WTC11 (cell line): Measurements from ENCODE around the gene POLR2A. TPM values are rescaled to one million over a fixed set of nuclear protein-coding genes. Genes with fewer than 3 reads are reported as not detected.

Experiments used
- ATAC-seq: fragments of 200-7000 bp; cut with Tn5 transposase; 2 replicates; pipeline ENCODE4 v1.10.0; 2021; ENCODE audit warnings: mild to moderate bottlenecking, moderate library complexity
- CTCF ChIA-PET: fragments of 300-600 bp; sonication (Branson Sonifier 250); formaldehyde crosslinking; loops from one replicate; lab custom pipeline; 2021; ENCODE audit warnings: antibody characterized with exemption; lab: Charles Lee
- POLR2A ChIA-PET: fragments of 350-600 bp; sonication (Branson Sonifier 250); formaldehyde crosslinking; loops from one replicate; lab custom pipeline; 2021; ENCODE audit warnings: antibody characterized with exemption; lab: Charles Lee
- DNase-seq: peaks from one replicate; pipeline ENCODE4 v3.0.0; 2021; ENCODE audit warnings: low spot score
- H3K27ac Mint-ChIP-seq: 2 replicates; pipeline ENCODE4 v1.8.0; 2021; ENCODE audit warnings: mixed read lengths
- H3K27me3 Mint-ChIP-seq: 2 replicates; pipeline ENCODE4 v1.8.0; 2021; ENCODE audit warnings: low read depth, mild to moderate bottlenecking, moderate library complexity, mixed read lengths
- H3K36me3 Mint-ChIP-seq: 2 replicates; pipeline ENCODE4 v1.8.0; 2021; ENCODE audit warnings: mixed read lengths
- H3K4me1 Mint-ChIP-seq: 2 replicates; pipeline ENCODE4 v1.8.0; 2022; ENCODE audit warnings: mixed read lengths
- H3K4me3 Mint-ChIP-seq: 2 replicates; pipeline ENCODE4 v1.8.0; 2021; ENCODE audit warnings: mild to moderate bottlenecking, moderate library complexity, mixed read lengths
- H3K9me3 Mint-ChIP-seq: 2 replicates; pipeline ENCODE4 v1.8.0; 2021; ENCODE audit warnings: mixed read lengths
- AR ChIP-seq: fragments of 250-450 bp; sonication (Bioruptor Pico); IDR thresholded peaks from 2 replicates; pipeline ENCODE4 v1.9.0; 2021; ENCODE audit warnings: mild to moderate bottlenecking
- CDX4 ChIP-seq: fragments of 250-450 bp; sonication (Bioruptor Pico); IDR thresholded peaks from 2 replicates; pipeline ENCODE4 v1.9.0; 2021; ENCODE audit warnings: moderate library complexity, mild to moderate bottlenecking, inconsistent platforms, borderline replicate concordance
- CTCF ChIP-seq: fragments of 200-600 bp; IDR thresholded peaks from 2 replicates; pipeline ENCODE4 v1.8.0; 2022; ENCODE audit warnings: antibody characterized with exemption
- ELF4 ChIP-seq: sonication (generic); formaldehyde crosslinking; IDR thresholded peaks from 2 replicates; pipeline ENCODE4 v1.8.1; 2022; ENCODE audit warnings: low read depth, mild to moderate bottlenecking, moderate library complexity, missing genetic modification reagents
- FOXP1 ChIP-seq: sonication (generic); formaldehyde crosslinking; IDR thresholded peaks from 2 replicates; pipeline ENCODE4 v1.8.0; 2022; ENCODE audit warnings: missing genetic modification reagents, mild to moderate bottlenecking, moderate library complexity, borderline replicate concordance
- GRHL2 ChIP-seq: fragments of 250-450 bp; sonication (Bioruptor Pico); IDR thresholded peaks from 2 replicates; pipeline ENCODE4 v1.8.0; 2022; ENCODE audit warnings: mild to moderate bottlenecking, moderate library complexity; ENCODE audit not compliant: insufficient replicate concordance, severe bottlenecking
- MYBL2 ChIP-seq: sonication (generic); formaldehyde crosslinking; IDR thresholded peaks from 2 replicates; pipeline ENCODE4 v1.8.1; 2023; ENCODE audit warnings: mild to moderate bottlenecking, moderate library complexity, missing genetic modification reagents
- RELA ChIP-seq: sonication (generic); formaldehyde crosslinking; IDR thresholded peaks from 2 replicates; pipeline ENCODE4 v1.8.1; 2022; ENCODE audit warnings: missing genetic modification reagents, mild to moderate bottlenecking, borderline replicate concordance
- RORB ChIP-seq: fragments of 250-450 bp; sonication (Bioruptor Pico); IDR thresholded peaks from 2 replicates; pipeline ENCODE4 v1.9.0; 2021; ENCODE audit warnings: mild to moderate bottlenecking
- SOX15 ChIP-seq: fragments of 250-450 bp; sonication (Bioruptor Pico); IDR thresholded peaks from 2 replicates; pipeline ENCODE4 v1.9.0; 2021; ENCODE audit warnings: mild to moderate bottlenecking
- SP1 ChIP-seq: sonication (generic); formaldehyde crosslinking; conservative IDR thresholded peaks from 2 replicates; pipeline ENCODE4 v1.8.1; 2022; ENCODE audit warnings: missing genetic modification reagents
- ZMAT4 ChIP-seq: fragments of 250-450 bp; sonication (Bioruptor Pico); IDR thresholded peaks from 2 replicates; pipeline ENCODE4 v1.9.0; 2021; ENCODE audit warnings: mild to moderate bottlenecking
- ZNF138 ChIP-seq: sonication (generic); formaldehyde crosslinking; conservative IDR thresholded peaks from 2 replicates; pipeline ENCODE4 v1.8.1; 2022; ENCODE audit warnings: mild to moderate bottlenecking, moderate library complexity, missing genetic modification reagents
- ZNF219 ChIP-seq: sonication (generic); formaldehyde crosslinking; IDR thresholded peaks from 2 replicates; pipeline ENCODE4 v1.8.0; 2023; ENCODE audit warnings: missing genetic modification reagents, mild to moderate bottlenecking, borderline replicate concordance
- ZNF232 ChIP-seq: sonication (generic); formaldehyde crosslinking; IDR thresholded peaks from 2 replicates; pipeline ENCODE4 v1.8.0; 2022; ENCODE audit warnings: mild to moderate bottlenecking, missing genetic modification reagents
- ZNF281 ChIP-seq: sonication (generic); formaldehyde crosslinking; IDR thresholded peaks from 2 replicates; pipeline ENCODE4 v1.8.0; 2023; ENCODE audit warnings: mild to moderate bottlenecking, missing genetic modification reagents
- ZNF416 ChIP-seq: fragments of 250-450 bp; sonication (Bioruptor Pico); IDR thresholded peaks from 2 replicates; pipeline ENCODE4 v1.9.0; 2021; ENCODE audit warnings: mild to moderate bottlenecking, inconsistent platforms
- total RNA-seq: library from RNA; stranded (reverse); gene quantifications from 3 replicates; pipeline ENCODE4 v1.2.3, GENCODE V29; 2021
- TF ChIP-seq, protein P1 (sequence below): sonication (generic); formaldehyde crosslinking; conservative IDR thresholded peaks from 2 replicates; pipeline ENCODE4 v1.8.1; 2022; ENCODE audit warnings: mild to moderate bottlenecking, missing genetic modification reagents
- TF ChIP-seq, protein P2 (sequence below): sonication (generic); formaldehyde crosslinking; IDR thresholded peaks from 2 replicates; pipeline ENCODE4 v1.8.0; 2023; ENCODE audit warnings: missing genetic modification reagents
- TF ChIP-seq, protein P3 (sequence below): sonication (generic); formaldehyde crosslinking; IDR thresholded peaks from 2 replicates; pipeline ENCODE4 v1.8.1; 2023; ENCODE audit warnings: mild to moderate bottlenecking, missing genetic modification reagents, moderate library complexity

Gene POLR2A
- total RNA-seq, 1 experiment from 2014 or later, result 170 TPM

DNA sequence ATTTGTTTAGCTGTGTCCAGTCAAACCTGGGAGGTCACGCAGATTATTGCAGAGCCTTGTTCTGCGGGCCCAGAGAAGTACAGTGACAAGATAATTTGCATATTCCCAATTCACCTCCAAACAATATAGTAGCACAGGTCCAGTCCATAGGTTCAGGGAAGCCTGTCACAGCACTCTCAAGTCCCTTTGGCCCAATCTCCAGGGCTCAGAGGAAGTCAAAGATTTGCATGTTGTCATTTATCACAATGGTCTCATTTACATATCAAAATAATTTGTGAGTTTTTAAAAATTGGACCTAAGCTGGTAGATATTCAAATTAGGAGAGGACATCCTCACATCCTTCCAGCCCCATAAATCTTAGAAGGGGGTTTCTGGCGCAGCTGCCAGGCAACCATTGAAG lies 16.7 kb upstream of the POLR2A start:
- DNase-seq, result no peak
- no peaks in the 10 kb centered on the region for H3K27me3 Mint-ChIP-seq
- CTCF ChIA-PET, result interaction anchor here (0.6 kb wide), 1 partner anchor 11 kb away, joined by 3 read pairs; no protein-coding TSS in a partner anchor
- no peak for ATAC-seq
- 0 out of 2 replicates have a peak, but pooled peaks cover 6% of the 10 kb centered on the region for H3K4me1 Mint-ChIP-seq
- no peak overlapping the region; the same call in 1 of the 2 replicates for H3K27ac Mint-ChIP-seq
- POLR2A ChIA-PET, result no interaction called here
- H3K9me3 Mint-ChIP-seq, result no peaks in the 10 kb centered on the region
- no peaks in the 10 kb centered on the region for H3K36me3 Mint-ChIP-seq
- no peak for TF ChIP-seq ZMAT4 (CRISPR knock-in tag)
- TF ChIP-seq, protein P1, sequence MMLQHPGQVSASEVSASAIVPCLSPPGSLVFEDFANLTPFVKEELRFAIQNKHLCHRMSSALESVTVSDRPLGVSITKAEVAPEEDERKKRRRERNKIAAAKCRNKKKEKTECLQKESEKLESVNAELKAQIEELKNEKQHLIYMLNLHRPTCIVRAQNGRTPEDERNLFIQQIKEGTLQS (CRISPR knock-in tag), result no peak
- TF ChIP-seq, protein P2, sequence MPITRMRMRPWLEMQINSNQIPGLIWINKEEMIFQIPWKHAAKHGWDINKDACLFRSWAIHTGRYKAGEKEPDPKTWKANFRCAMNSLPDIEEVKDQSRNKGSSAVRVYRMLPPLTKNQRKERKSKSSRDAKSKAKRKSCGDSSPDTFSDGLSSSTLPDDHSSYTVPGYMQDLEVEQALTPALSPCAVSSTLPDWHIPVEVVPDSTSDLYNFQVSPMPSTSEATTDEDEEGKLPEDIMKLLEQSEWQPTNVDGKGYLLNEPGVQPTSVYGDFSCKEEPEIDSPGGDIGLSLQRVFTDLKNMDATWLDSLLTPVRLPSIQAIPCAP (CRISPR knock-in tag), result no peak
- TF ChIP-seq ZNF232 (CRISPR knock-in tag), result no peak
- no peak for TF ChIP-seq CDX4 (CRISPR knock-in tag)
- no peak for TF ChIP-seq GRHL2 (CRISPR knock-in tag)
- no peak for TF ChIP-seq SOX15
- no peak for TF ChIP-seq MYBL2
- TF ChIP-seq ZNF138 (CRISPR knock-in tag), result no peak
- TF ChIP-seq ZNF416 (CRISPR knock-in tag), result no peak
- TF ChIP-seq ZNF281, result no peak
- TF ChIP-seq ELF4, result no peak
- no peak for TF ChIP-seq RELA
- no peak for TF ChIP-seq SP1 (CRISPR knock-in tag)
- no peak for TF ChIP-seq FOXP1 (CRISPR knock-in tag)
- TF ChIP-seq RORB (CRISPR knock-in tag), result no peak
- TF ChIP-seq, protein P3, sequence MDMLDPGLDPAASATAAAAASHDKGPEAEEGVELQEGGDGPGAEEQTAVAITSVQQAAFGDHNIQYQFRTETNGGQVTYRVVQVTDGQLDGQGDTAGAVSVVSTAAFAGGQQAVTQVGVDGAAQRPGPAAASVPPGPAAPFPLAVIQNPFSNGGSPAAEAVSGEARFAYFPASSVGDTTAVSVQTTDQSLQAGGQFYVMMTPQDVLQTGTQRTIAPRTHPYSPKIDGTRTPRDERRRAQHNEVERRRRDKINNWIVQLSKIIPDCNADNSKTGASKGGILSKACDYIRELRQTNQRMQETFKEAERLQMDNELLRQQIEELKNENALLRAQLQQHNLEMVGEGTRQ (CRISPR knock-in tag), result no peak
- H3K4me3 Mint-ChIP-seq, result no peak overlapping the region

- ChIA-PET CTCF (no interaction called here), POLR2A (no interaction called here)
- ATAC-seq, result no peak
- TF ChIP-seq CDX4 (CRISPR knock-in tag), result no peak
- no peak for TF ChIP-seq ZNF219 (CRISPR knock-in tag)
- no peak for TF ChIP-seq AR (CRISPR knock-in tag)
- TF ChIP-seq CTCF, result no peak
- no peak for DNase-seq
- Mint-ChIP-seq H3K27me3 (no peaks in the 10 kb centered on the region), H3K36me3 (no peaks in the 10 kb centered on the region), H3K27ac (peak overlapping the region; percentile 41), H3K9me3 (no peaks in the 10 kb centered on the region), H3K4me3 (no peak overlapping the region), H3K4me1 (0 out of 2 replicates have a peak, but pooled peaks cover 6% of the 10 kb centered on the region)
These were observed 15.9 kb upstream of the POLR2A start for GRCh38 chr17:7468290-7468689.
